CD4-positive, alpha-beta T cell (primary cell): ENCODE measurements around the gene ZFPL1. TPM values are rescaled to one million over a fixed set of nuclear protein-coding genes. Genes with fewer than 3 reads are reported as not detected.

ENCODE experiments used
- ATAC-seq: fragments of 200-7000 bp; cut with Tn5 transposase; one replicate; pipeline ENCODE4 v1.10.0; 2022; ENCODE audit warnings: mild to moderate bottlenecking; ENCODE audit not compliant: poor library complexity
- CTCF ChIA-PET: fragments of 350-600 bp; sonication (Branson Sonifier 250); formaldehyde crosslinking; loops from one replicate; lab custom pipeline; 2021; ENCODE audit warnings: antibody characterized with exemption, inconsistent platforms; lab: Charles Lee
- POLR2A ChIA-PET: fragments of 350-600 bp; sonication (Branson Sonifier 250); formaldehyde crosslinking; loops from one replicate; lab custom pipeline; 2021; ENCODE audit warnings: antibody characterized with exemption, inconsistent platforms; lab: Charles Lee
- DNase-seq, 14 experiments: peaks; one replicate each; pipeline ENCODE4 v3.0.0-alpha.2; 2013 to 2020; ENCODE audit warnings: mixed read lengths in 2 of 14
- H3K27ac ChIP-seq, 2 donors: one replicate each; pipeline versions ENCODE4 v1.5.1 to v1.7.0; 2013; ENCODE audit warnings: low read length in 2 of 2, low read depth in 1 of 2, mild to moderate bottlenecking in 1 of 2
- H3K27me3 ChIP-seq, 2 experiments: 1 replicate in 1 of 2; 2 replicates in 1 of 2; pipeline versions ENCODE4 v1.6.1 to v1.7.0; 2013; ENCODE audit warnings: low read length in 2 of 2, control low read depth in 1 of 2, mild to moderate bottlenecking in 1 of 2, moderate library complexity in 1 of 2; ENCODE audit not compliant: insufficient read depth in 2 of 2, control insufficient read depth in 1 of 2
- H3K36me3 ChIP-seq: one replicate; pipeline ENCODE4 v1.6.1; 2013; ENCODE audit warnings: low read length, control low read depth; ENCODE audit not compliant: insufficient read depth
- H3K4me1 ChIP-seq: one replicate; pipeline ENCODE4 v1.6.1; 2013; ENCODE audit warnings: low read length, control low read depth; ENCODE audit not compliant: insufficient read depth
- H3K4me3 ChIP-seq: one replicate; pipeline ENCODE4 v1.5.1; 2013; ENCODE audit warnings: mild to moderate bottlenecking, low read length, moderate library complexity
- H3K9me3 ChIP-seq, 2 experiments: 1 replicate in 1 of 2; 2 replicates in 1 of 2; pipeline versions ENCODE4 v1.6.1 to v1.7.0; 2013; ENCODE audit warnings: low read length in 2 of 2, mild to moderate bottlenecking in 2 of 2, control low read depth in 1 of 2, moderate library complexity in 1 of 2; ENCODE audit not compliant: control insufficient read depth in 1 of 2, insufficient read depth in 1 of 2
- H3K27ac Mint-ChIP-seq: one replicate; pipeline ENCODE4 v1.8.0; 2020; ENCODE audit warnings: mixed read lengths
- H3K27me3 Mint-ChIP-seq: one replicate; pipeline ENCODE4 v1.8.0; 2021; ENCODE audit warnings: mixed read lengths
- H3K36me3 Mint-ChIP-seq: one replicate; pipeline ENCODE4 v1.8.0; 2021; ENCODE audit warnings: low read depth, mixed read lengths
- H3K4me1 Mint-ChIP-seq: one replicate; pipeline ENCODE4 v1.8.0; 2021; ENCODE audit warnings: low read depth, mixed read lengths
- H3K4me3 Mint-ChIP-seq: one replicate; pipeline ENCODE4 v1.8.0; 2020; ENCODE audit warnings: mild to moderate bottlenecking, mixed read lengths
- H3K9me3 Mint-ChIP-seq: one replicate; pipeline ENCODE4 v1.8.0; 2020; ENCODE audit warnings: mixed read lengths
- intact Hi-C, 2 experiments: fragments of 100-400 bp; cut with DNase I in 1 of 2; cut with micrococcal nuclease in 1 of 2; formaldehyde crosslinking; loops; one replicate each; pipeline versions ENCODE4 v1.15.1 to v1.9.0; 2023 to 2025; cut with DNase I, micrococcal nuclease
- total RNA-seq, 174 experiments: library from RNA in 2 of 174; stranded (reverse) in 2 of 174; gene quantifications; one replicate each; pipeline ENCODE4 v1.2.3 and lab custom pipeline; 2021 to 2026
- TF ChIP-seq, protein P1 (sequence below): fragments of 200-600 bp; IDR thresholded peaks from one replicate; pipeline ENCODE4 v1.8.0; 2022; ENCODE audit warnings: antibody characterized with exemption, mild to moderate bottlenecking

ZFPL1 gene
- total RNA-seq, 2 experiments from 2014 or later, result 46.2 to 47.7 TPM

DNA sequence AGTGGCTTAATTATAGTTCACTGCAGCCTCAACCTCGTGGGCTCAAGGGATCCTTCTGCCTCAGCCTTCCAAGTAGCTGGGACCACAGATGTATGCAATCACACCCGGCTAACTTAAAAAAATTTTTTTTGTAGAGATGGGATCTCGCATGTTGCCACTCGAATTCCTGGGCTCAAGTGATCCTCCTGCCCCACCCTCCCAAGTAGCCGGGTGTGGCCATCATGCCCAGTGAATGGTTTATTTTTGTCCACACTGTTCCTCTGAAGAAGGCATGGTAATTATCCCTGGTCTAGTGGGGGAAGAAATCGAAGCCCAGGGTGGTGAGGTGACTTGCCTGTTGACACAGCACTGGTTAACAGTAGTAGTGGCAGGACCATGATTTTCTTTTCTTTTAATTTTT, 41.1 kb upstream of the ZFPL1 start:
- H3K4me1 Mint-ChIP-seq, result peaks cover 36% of the 10 kb centered on the region
- H3K4me3 ChIP-seq, result no peak overlapping the region

GRCh38 chr11:65043881-65044501, 40.0 kb upstream of the ZFPL1 start:
- CTCF ChIA-PET, result no interaction called here
- Mint-ChIP-seq H3K27me3 (no peaks in the 10 kb centered on the region), H3K36me3 (peaks cover 18% of the 10 kb centered on the region), H3K4me3 (peak overlapping the region; percentile 42), H3K9me3 (no peaks in the 10 kb centered on the region), H3K27ac (no peak overlapping the region), H3K4me1 (peaks cover 39% of the 10 kb centered on the region)
- H3K4me3 ChIP-seq, result no peak overlapping the region
- intact Hi-C loops, result no loop called here
- peaks cover 50% of the 10 kb centered on the region for H3K4me1 ChIP-seq
- H3K27me3 ChIP-seq, result no peaks in the 10 kb centered on the region
- ATAC-seq (no peak), DNase-seq (peak in 2 of 14 experiments; percentile 33 to 44)
- POLR2A ChIA-PET, result interaction anchor here (1.1 to 1.4 kb wide), 2 partner anchors 16 to 78 kb away, joined by 3 read pairs; partner anchors contain the start of genes FAU and MRPL49
- H3K9me3 ChIP-seq, result no peaks in the 10 kb centered on the region
- H3K36me3 ChIP-seq, result peaks cover 11% of the 10 kb centered on the region
- TF ChIP-seq, protein P1, sequence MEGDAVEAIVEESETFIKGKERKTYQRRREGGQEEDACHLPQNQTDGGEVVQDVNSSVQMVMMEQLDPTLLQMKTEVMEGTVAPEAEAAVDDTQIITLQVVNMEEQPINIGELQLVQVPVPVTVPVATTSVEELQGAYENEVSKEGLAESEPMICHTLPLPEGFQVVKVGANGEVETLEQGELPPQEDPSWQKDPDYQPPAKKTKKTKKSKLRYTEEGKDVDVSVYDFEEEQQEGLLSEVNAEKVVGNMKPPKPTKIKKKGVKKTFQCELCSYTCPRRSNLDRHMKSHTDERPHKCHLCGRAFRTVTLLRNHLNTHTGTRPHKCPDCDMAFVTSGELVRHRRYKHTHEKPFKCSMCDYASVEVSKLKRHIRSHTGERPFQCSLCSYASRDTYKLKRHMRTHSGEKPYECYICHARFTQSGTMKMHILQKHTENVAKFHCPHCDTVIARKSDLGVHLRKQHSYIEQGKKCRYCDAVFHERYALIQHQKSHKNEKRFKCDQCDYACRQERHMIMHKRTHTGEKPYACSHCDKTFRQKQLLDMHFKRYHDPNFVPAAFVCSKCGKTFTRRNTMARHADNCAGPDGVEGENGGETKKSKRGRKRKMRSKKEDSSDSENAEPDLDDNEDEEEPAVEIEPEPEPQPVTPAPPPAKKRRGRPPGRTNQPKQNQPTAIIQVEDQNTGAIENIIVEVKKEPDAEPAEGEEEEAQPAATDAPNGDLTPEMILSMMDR, result no peak
- H3K27ac ChIP-seq, result no peak overlapping the region

More for the DNA sequence above, 41.1 kb upstream of the ZFPL1 start:
- H3K27me3 ChIP-seq, result no peaks in the 10 kb centered on the region
- H3K9me3 ChIP-seq, result no peaks in the 10 kb centered on the region
- no peak overlapping the region for H3K27ac Mint-ChIP-seq
- no peaks in the 10 kb centered on the region for H3K9me3 Mint-ChIP-seq
- intact Hi-C loops, result no loop called here
- peaks cover 15% of the 10 kb centered on the region for H3K36me3 ChIP-seq
- H3K27me3 Mint-ChIP-seq, result no peaks in the 10 kb centered on the region
- peak overlapping the region; percentile 89 for H3K4me3 Mint-ChIP-seq
- ChIA-PET POLR2A (interaction anchor here (1.1 to 1.4 kb wide), 2 partner anchors 15 to 79 kb away, joined by 3 read pairs; partner anchors contain the start of genes FAU and MRPL49), CTCF (no interaction called here)
- peaks cover 43% of the 10 kb centered on the region for H3K4me1 ChIP-seq
- no peak for ATAC-seq
- DNase-seq, result no peak
- TF ChIP-seq, protein P1, result no peak
- H3K27ac ChIP-seq, result no peak overlapping the region
- H3K36me3 Mint-ChIP-seq, result peaks cover 24% of the 10 kb centered on the region

- DNase-seq, result no peak
- Histone ChIP-seq H3K27me3 (no peaks in the 10 kb centered on the region), H3K36me3 (peaks cover 8% of the 10 kb centered on the region), H3K27ac (no peak overlapping the region), H3K4me3 (no peak overlapping the region), H3K4me1 (peaks cover 45% of the 10 kb centered on the region), H3K9me3 (no peaks in the 10 kb centered on the region)
- no peaks in the 10 kb centered on the region for H3K27me3 Mint-ChIP-seq
- TF ChIP-seq, protein P1, result no peak
- POLR2A ChIA-PET, result no interaction called here
- no peak overlapping the region for H3K4me3 Mint-ChIP-seq
- no peaks in the 10 kb centered on the region for H3K9me3 Mint-ChIP-seq
- peaks cover 39% of the 10 kb centered on the region for H3K4me1 Mint-ChIP-seq
- intact Hi-C loops, result no loop called here
- no peak overlapping the region for H3K27ac Mint-ChIP-seq
- H3K36me3 Mint-ChIP-seq, result peaks cover 18% of the 10 kb centered on the region
- no peak for ATAC-seq
- CTCF ChIA-PET, result no interaction called here
Measured at GRCh38 chr11:65045061-65045460, 39.0 kb upstream of the ZFPL1 start.
